ENCODE results near the gene AHR. TPM values are rescaled to one million over a fixed set of nuclear protein-coding genes. Genes with fewer than 3 reads are reported as not detected.

The AHR gene
- total and polyA plus RNA-seq, 10 donors: 7.4 to 95.9 (median 71.3) TPM

DNA sequence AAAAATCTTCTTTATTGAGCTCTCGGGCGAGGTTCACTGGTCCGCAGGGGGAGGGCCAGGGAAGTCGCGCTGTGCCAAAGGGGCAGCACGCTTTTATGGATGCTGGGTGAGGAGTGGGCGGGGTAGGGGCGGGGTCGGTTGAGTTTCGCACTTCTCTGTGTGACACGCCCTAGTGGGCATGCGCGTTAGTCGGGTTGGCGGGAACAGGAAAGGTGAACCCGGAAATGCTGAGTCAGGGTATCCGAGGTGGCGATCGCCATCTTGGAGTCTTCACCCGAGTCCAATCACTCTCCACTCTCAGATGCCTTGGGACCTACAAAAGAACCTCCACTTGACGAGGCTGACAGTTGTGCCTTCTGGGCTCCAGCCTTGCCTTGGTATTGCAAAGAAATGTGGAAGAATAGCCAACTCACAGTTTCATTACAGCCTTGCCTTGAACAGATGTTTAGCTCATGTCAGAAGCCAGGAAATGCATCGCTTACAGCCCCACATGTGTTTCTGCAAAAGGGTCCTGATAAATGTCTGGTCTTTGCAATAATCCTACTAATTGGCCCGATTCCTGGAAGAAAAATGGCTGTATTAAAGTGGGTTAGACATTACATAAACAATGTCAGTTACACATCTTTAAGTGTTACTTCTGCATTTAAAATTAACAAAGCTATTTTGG, 64.1 kb downstream of the AHR start:
- no peaks in the 10 kb centered on the region for H3K4me1 ChIP-seq
- peaks cover 0 to 7% (median 0%) of the 10 kb centered on the region in 8 donors for H3K9me3 ChIP-seq
- no peaks in the 10 kb centered on the region for H3K27me3 ChIP-seq (replicated peaks in 1 of 7)
- no peak overlapping the region for H3K27ac ChIP-seq
- H3K36me3 ChIP-seq: no peaks in the 10 kb centered on the region
- WGBS, 5 donors: 93 to 96% (median 95%) methylated on average over 23 of the region's 23 CpGs
- intact Hi-C loops (cut with DNase I; ENCODE audit: low total_unique reads): no loop called here
- TF ChIP-seq POLR2A (IDR thresholded peaks at IDR 0.05) (no peak), POLR2AphosphoS5 (IDR thresholded peaks at IDR 0.05) (no peak)
- TF ChIP-seq, protein P1, sequence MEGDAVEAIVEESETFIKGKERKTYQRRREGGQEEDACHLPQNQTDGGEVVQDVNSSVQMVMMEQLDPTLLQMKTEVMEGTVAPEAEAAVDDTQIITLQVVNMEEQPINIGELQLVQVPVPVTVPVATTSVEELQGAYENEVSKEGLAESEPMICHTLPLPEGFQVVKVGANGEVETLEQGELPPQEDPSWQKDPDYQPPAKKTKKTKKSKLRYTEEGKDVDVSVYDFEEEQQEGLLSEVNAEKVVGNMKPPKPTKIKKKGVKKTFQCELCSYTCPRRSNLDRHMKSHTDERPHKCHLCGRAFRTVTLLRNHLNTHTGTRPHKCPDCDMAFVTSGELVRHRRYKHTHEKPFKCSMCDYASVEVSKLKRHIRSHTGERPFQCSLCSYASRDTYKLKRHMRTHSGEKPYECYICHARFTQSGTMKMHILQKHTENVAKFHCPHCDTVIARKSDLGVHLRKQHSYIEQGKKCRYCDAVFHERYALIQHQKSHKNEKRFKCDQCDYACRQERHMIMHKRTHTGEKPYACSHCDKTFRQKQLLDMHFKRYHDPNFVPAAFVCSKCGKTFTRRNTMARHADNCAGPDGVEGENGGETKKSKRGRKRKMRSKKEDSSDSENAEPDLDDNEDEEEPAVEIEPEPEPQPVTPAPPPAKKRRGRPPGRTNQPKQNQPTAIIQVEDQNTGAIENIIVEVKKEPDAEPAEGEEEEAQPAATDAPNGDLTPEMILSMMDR (IDR thresholded peaks at IDR 0.05 in 8 of 11, conservative IDR thresholded peaks at IDR 0.05 in 3 of 11): no peak
- no peak overlapping the region for H3K4me3 ChIP-seq
- no peak for DNase-seq

DNA sequence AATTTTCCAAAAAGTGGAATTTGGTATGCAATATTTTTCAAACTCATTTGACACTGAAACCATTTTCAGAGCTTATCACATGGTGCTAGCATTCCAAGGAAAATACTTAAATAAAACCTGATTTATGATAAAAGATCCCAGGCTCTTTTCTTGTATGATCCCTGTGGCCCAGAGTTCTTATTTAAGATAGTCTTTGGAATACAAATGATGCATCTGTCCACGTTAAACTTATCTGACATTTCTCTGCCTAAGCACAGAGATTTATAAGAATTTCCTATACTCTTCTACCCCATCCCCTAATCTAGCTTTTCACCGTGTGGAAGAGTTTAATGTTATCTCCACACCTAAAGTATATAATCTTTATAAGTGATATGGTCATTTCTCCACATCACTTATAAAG, 66.2 kb downstream of the AHR start:
- Histone ChIP-seq H3K27ac (no peak overlapping the region), H3K27me3 (replicated peaks in 1 of 7) (no peaks in the 10 kb centered on the region), H3K4me1 (peaks cover 0 to 10% (median 4%) of the 10 kb centered on the region in 6 donors), H3K4me3 (no peak overlapping the region), H3K36me3 (no peaks in the 10 kb centered on the region), H3K9me3 (peaks cover 0 to 7% (median 0%) of the 10 kb centered on the region in 8 donors)
- 83 to 92% (median 84%) methylated on average over 2 of the region's 2 CpGs for WGBS, 5 donors
- intact Hi-C loops (cut with DNase I; ENCODE audit: low total_unique reads): no loop called here
- DNase-seq: no peak
- no peak for TF ChIP-seq POLR2A (IDR thresholded peaks at IDR 0.05)
- TF ChIP-seq POLR2AphosphoS5 (IDR thresholded peaks at IDR 0.05): no peak
- TF ChIP-seq, protein P1 (IDR thresholded peaks at IDR 0.05 in 8 of 11, conservative IDR thresholded peaks at IDR 0.05 in 3 of 11): no peak

DNA sequence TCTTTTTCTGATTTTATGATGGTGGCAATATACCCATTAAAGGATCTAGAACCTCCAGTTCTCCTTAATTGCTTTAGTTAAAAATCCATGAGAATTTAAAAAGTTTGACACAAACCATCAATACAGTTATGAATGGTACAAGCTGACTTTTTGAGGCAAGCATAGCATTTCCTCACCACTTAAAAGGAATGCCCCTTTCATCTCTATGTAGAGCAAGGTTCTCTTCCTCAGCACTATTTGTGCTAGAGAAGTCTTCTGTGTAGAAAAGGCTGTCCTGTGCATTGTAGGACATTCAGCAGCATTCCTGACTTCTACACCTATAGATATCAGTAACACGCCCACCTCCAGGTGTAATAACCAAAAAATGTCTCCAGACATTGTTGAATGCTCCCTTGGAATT, 67.3 kb downstream of the AHR start:
- H3K4me3 ChIP-seq: no peak overlapping the region
- H3K27me3 ChIP-seq (replicated peaks in 1 of 7): no peaks in the 10 kb centered on the region
- no peak overlapping the region for H3K27ac ChIP-seq
- peaks cover 0 to 7% (median 0%) of the 10 kb centered on the region in 8 donors for H3K9me3 ChIP-seq
- WGBS, 5 donors: 87 to 100% (median 94%) methylated on average over 1 of the region's 1 CpG
- TF ChIP-seq, protein P1 (IDR thresholded peaks at IDR 0.05 in 8 of 11, conservative IDR thresholded peaks at IDR 0.05 in 3 of 11): no peak
- TF ChIP-seq POLR2A (IDR thresholded peaks at IDR 0.05): no peak
- TF ChIP-seq POLR2AphosphoS5 (IDR thresholded peaks at IDR 0.05): no peak
- intact Hi-C loops (cut with DNase I; ENCODE audit: low total_unique reads): no loop called here
- no peaks in the 10 kb centered on the region for H3K36me3 ChIP-seq
- H3K4me1 ChIP-seq: peaks cover 0 to 21% (median 11%) of the 10 kb centered on the region in 6 donors
- DNase-seq: no peak

- Histone ChIP-seq H3K9me3 (peaks cover 0 to 2% (median 0%) of the 10 kb centered on the region in 8 donors), H3K27ac (peak overlapping the region in 1 of 8 donors; percentile 10), H3K4me3 (no peak overlapping the region), H3K27me3 (replicated peaks in 1 of 7) (no peaks in the 10 kb centered on the region), H3K4me1 (peaks cover 0 to 26% (median 11%) of the 10 kb centered on the region in 6 donors), H3K36me3 (no peaks in the 10 kb centered on the region)
- TF ChIP-seq POLR2AphosphoS5 (IDR thresholded peaks at IDR 0.05): no peak
- no peak for TF ChIP-seq POLR2A (IDR thresholded peaks at IDR 0.05)
- TF ChIP-seq, protein P1 (IDR thresholded peaks at IDR 0.05 in 8 of 11, conservative IDR thresholded peaks at IDR 0.05 in 3 of 11): no peak
- 88 to 94% (median 90%) methylated on average over 2 of the region's 2 CpGs for WGBS, 5 donors
- intact Hi-C loops (cut with DNase I; ENCODE audit: low total_unique reads): no loop called here
- no peak for DNase-seq
Observed at GRCh38 chr7:17367502-17367901, 69.0 kb downstream of the AHR start.
